Panc1 (cell line): ENCODE results near the gene PXYLP1. TPM values are rescaled to one million over a fixed set of nuclear protein-coding genes. Genes with fewer than 3 reads are reported as not detected.

ENCODE experiments used
- ATAC-seq: fragments of 200-7000 bp; cut with Tn5 transposase; 2 replicates; pipeline ENCODE4 v1.9.1; 2020; ENCODE audit warnings: mild to moderate bottlenecking, moderate library complexity
- BruUV-seq: library from RNA; stranded (reverse); fragments of 400-500 nt; replicated peaks from 2 replicates; lab custom pipeline; 2021; lab: Mats Ljungman, UMichigan
- CTCF ChIA-PET: fragments of 300-600 bp; sonication (Branson Sonifier 250); formaldehyde crosslinking; loops from one replicate; lab custom pipeline; 2022; ENCODE audit warnings: antibody characterized with exemption; lab: Charles Lee
- POLR2A ChIA-PET: fragments of 300-600 bp; sonication (Branson Sonifier 250); formaldehyde crosslinking; loops from one replicate; lab custom pipeline; 2022; ENCODE audit warnings: antibody characterized with exemption; lab: Charles Lee
- DNase-seq: peaks from one replicate; pipeline ENCODE4 v3.0.0-alpha.2; 2010; ENCODE audit warnings: low read depth, low spot score
- H3K27ac ChIP-seq: 2 replicates; pipeline ENCODE4 v1.5.1; 2011; ENCODE audit warnings: mild to moderate bottlenecking, low read length, inconsistent platforms
- H3K27me3 ChIP-seq: fragments of 200-500 bp; sonication (Bioruptor generic); 2 replicates; pipeline ENCODE4 v1.6.0; 2014; ENCODE audit warnings: low read length, inconsistent platforms; ENCODE audit not compliant: control insufficient read depth, insufficient read depth
- H3K36me3 ChIP-seq: fragments of 200-500 bp; sonication (Bioruptor generic); 2 replicates; pipeline ENCODE4 v1.5.1; 2014; ENCODE audit warnings: inconsistent platforms, mild to moderate bottlenecking, low read length, moderate library complexity; ENCODE audit not compliant: control insufficient read depth, insufficient read depth
- H3K4me1 ChIP-seq: 2 replicates; pipeline ENCODE4 v1.5.1; 2011; ENCODE audit warnings: inconsistent platforms, mild to moderate bottlenecking, low read length, moderate library complexity; ENCODE audit not compliant: control insufficient read depth, insufficient read depth
- H3K4me3 ChIP-seq, 2 experiments: 2 replicates each; pipeline ENCODE4 v1.5.1; 2011 to 2012; ENCODE audit warnings: low read depth in 2 of 2, low read length in 2 of 2, mild to moderate bottlenecking in 2 of 2, inconsistent platforms in 1 of 2, moderate library complexity in 1 of 2
- H3K9me3 ChIP-seq: fragments of 200-500 bp; sonication (Bioruptor generic); 2 replicates; pipeline ENCODE4 v1.5.1; 2014; ENCODE audit warnings: low read depth, mild to moderate bottlenecking, inconsistent platforms, low read length, moderate library complexity; ENCODE audit not compliant: control insufficient read depth, insufficient read depth
- POLR2AphosphoS5 ChIP-seq: IDR thresholded peaks from 2 replicates; pipeline ENCODE4 v1.6.1; 2012; ENCODE audit warnings: mild to moderate bottlenecking, low read depth, low read length, moderate library complexity
- SIN3A ChIP-seq: IDR thresholded peaks from 2 replicates; pipeline ENCODE4 v1.6.1; 2012; ENCODE audit warnings: low read depth, mild to moderate bottlenecking, low read length, moderate library complexity, borderline replicate concordance; ENCODE audit not compliant: insufficient read depth
- TCF7L2 ChIP-seq: IDR thresholded peaks from 2 replicates; pipeline ENCODE4 v1.6.1; 2011; ENCODE audit warnings: mild to moderate bottlenecking, low read depth, low read length, inconsistent platforms
- in situ Hi-C: cut with HindIII; loops from 2 replicates; pipeline ENCODE4 v1.10.0; 2016; ENCODE audit warnings: low sequenced_read_pairs, low pct_unique_long_range_greater_than_20kb
- intact Hi-C: fragments of 100-400 bp; cut with micrococcal nuclease; formaldehyde crosslinking; loops from one replicate; pipeline ENCODE4 v1.10.0; 2022; ENCODE audit not compliant: unreplicated experiment
- total RNA-seq: library from RNA; stranded (reverse); gene quantifications from one replicate; pipeline ENCODE4 v1.2.1, GENCODE V29; 2021; ENCODE audit not compliant: unreplicated experiment
- TF ChIP-seq, protein P1 (sequence below): fragments of 450-650 bp; IDR thresholded peaks from 2 replicates; pipeline ENCODE4 v1.5.1; 2017; ENCODE audit warnings: mild to moderate bottlenecking
- TF ChIP-seq, protein P2 (sequence below), 2 experiments: IDR thresholded peaks; 2 replicates each; pipeline ENCODE4 v1.6.1; 2011 to 2012; ENCODE audit warnings: low read depth in 2 of 2, control low read depth in 1 of 2, low read length in 1 of 2, mild to moderate bottlenecking in 1 of 2, moderate library complexity in 1 of 2; ENCODE audit not compliant: insufficient read depth in 1 of 2

PXYLP1 gene
- total RNA-seq, 1 experiment from 2014 or later, result 1.4 TPM

DNA sequence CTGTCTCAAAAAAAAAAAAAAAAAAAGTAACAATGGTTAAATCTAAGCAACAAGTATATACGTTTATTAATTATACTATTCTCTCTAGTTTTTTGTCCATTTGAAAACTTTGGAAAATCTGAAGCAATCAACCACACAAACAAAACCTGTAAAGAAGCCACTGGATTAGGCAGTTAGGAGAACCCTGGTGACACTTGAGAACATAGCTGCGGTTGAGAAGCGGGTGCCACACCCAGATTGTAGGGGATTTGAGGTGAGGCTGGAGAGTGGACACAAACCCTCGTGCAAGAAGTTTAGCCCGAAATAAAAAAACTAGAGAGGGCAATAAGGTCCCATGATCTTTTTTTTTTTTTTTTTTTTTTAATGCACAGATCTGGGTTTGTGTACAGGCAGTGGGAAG is 110.8 kb downstream of the PXYLP1 start:
- Histone ChIP-seq H3K27ac (no peak overlapping the region), H3K36me3 (no peaks in the 10 kb centered on the region), H3K9me3 (no peaks in the 10 kb centered on the region), H3K4me1 (no peaks in the 10 kb centered on the region), H3K4me3 (no peak overlapping the region), H3K27me3 (no peaks in the 10 kb centered on the region)
- POLR2A ChIA-PET, result interaction anchor here (0.6 kb wide), 1 partner anchor 78 kb away, joined by 14 read pairs; no protein-coding TSS in a partner anchor
- CTCF ChIA-PET, result interaction anchor here (0.7 to 0.9 kb wide), 2 partner anchors 15 to 252 kb away, joined by 3 to 8 read pairs; no protein-coding TSS in a partner anchor
- TF ChIP-seq, protein P1, sequence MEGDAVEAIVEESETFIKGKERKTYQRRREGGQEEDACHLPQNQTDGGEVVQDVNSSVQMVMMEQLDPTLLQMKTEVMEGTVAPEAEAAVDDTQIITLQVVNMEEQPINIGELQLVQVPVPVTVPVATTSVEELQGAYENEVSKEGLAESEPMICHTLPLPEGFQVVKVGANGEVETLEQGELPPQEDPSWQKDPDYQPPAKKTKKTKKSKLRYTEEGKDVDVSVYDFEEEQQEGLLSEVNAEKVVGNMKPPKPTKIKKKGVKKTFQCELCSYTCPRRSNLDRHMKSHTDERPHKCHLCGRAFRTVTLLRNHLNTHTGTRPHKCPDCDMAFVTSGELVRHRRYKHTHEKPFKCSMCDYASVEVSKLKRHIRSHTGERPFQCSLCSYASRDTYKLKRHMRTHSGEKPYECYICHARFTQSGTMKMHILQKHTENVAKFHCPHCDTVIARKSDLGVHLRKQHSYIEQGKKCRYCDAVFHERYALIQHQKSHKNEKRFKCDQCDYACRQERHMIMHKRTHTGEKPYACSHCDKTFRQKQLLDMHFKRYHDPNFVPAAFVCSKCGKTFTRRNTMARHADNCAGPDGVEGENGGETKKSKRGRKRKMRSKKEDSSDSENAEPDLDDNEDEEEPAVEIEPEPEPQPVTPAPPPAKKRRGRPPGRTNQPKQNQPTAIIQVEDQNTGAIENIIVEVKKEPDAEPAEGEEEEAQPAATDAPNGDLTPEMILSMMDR, result no peak
- TF ChIP-seq, protein P2, sequence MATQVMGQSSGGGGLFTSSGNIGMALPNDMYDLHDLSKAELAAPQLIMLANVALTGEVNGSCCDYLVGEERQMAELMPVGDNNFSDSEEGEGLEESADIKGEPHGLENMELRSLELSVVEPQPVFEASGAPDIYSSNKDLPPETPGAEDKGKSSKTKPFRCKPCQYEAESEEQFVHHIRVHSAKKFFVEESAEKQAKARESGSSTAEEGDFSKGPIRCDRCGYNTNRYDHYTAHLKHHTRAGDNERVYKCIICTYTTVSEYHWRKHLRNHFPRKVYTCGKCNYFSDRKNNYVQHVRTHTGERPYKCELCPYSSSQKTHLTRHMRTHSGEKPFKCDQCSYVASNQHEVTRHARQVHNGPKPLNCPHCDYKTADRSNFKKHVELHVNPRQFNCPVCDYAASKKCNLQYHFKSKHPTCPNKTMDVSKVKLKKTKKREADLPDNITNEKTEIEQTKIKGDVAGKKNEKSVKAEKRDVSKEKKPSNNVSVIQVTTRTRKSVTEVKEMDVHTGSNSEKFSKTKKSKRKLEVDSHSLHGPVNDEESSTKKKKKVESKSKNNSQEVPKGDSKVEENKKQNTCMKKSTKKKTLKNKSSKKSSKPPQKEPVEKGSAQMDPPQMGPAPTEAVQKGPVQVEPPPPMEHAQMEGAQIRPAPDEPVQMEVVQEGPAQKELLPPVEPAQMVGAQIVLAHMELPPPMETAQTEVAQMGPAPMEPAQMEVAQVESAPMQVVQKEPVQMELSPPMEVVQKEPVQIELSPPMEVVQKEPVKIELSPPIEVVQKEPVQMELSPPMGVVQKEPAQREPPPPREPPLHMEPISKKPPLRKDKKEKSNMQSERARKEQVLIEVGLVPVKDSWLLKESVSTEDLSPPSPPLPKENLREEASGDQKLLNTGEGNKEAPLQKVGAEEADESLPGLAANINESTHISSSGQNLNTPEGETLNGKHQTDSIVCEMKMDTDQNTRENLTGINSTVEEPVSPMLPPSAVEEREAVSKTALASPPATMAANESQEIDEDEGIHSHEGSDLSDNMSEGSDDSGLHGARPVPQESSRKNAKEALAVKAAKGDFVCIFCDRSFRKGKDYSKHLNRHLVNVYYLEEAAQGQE (IDR thresholded peaks at IDR 0.05; ENCODE audit: insufficient read depth in 1 of 2, low read depth in 2 of 2, low read length in 1 of 2), result no peak
- TF ChIP-seq POLR2AphosphoS5, result no peak
- TF ChIP-seq TCF7L2, result no peak
- no peak for TF ChIP-seq SIN3A
- DNase-seq (no peak), ATAC-seq (no peak)
- in situ Hi-C loops (no loop called here), intact Hi-C loops (no loop called here)
- BruUV-seq, result no TSS peak

DNA sequence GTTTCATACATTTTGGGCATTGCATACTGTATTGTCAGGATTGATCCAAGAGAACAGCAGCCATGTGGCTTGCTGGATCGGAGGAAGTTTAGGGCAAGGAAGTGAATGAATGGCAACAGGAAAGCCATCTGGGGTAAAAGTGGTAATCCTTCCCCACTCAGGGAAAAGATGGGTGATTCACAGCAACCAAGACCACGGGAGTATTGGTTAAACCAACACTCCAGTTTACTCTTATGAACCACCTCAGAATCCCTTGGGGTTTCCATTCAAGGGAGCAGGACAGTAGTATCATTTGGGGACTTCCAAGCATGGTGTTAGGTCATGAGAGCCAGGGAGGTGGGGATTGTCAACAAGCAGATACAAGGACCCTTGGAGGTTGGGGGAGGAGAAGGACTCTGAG is 111.5 kb downstream of the PXYLP1 start:
- H3K27ac ChIP-seq, result no peak overlapping the region
- BruUV-seq, result no TSS peak
- no peaks in the 10 kb centered on the region for H3K4me1 ChIP-seq
- ATAC-seq, result no peak
- no peak overlapping the region for H3K4me3 ChIP-seq
- in situ Hi-C loops (no loop called here), intact Hi-C loops (no loop called here)
- no peaks in the 10 kb centered on the region for H3K9me3 ChIP-seq
- H3K36me3 ChIP-seq, result no peaks in the 10 kb centered on the region
- H3K27me3 ChIP-seq, result no peaks in the 10 kb centered on the region
- no peak for DNase-seq
- CTCF ChIA-PET, result interaction anchor here (0.7 kb wide), 1 partner anchor 16 kb away, joined by 8 read pairs; no protein-coding TSS in a partner anchor
- TF ChIP-seq, protein P2 (IDR thresholded peaks at IDR 0.05; ENCODE audit: insufficient read depth in 1 of 2, low read depth in 2 of 2, low read length in 1 of 2), result no peak
- no peak for TF ChIP-seq POLR2AphosphoS5
- POLR2A ChIA-PET, result interaction anchor here (0.6 kb wide), 1 partner anchor 77 kb away, joined by 14 read pairs; no protein-coding TSS in a partner anchor
